ENCODE measurements around the gene IGFBP1.
A peak's percentile ranks its signal among the peaks of the same experiment; 100 is the strongest.

IGFBP1 gene

DNA sequence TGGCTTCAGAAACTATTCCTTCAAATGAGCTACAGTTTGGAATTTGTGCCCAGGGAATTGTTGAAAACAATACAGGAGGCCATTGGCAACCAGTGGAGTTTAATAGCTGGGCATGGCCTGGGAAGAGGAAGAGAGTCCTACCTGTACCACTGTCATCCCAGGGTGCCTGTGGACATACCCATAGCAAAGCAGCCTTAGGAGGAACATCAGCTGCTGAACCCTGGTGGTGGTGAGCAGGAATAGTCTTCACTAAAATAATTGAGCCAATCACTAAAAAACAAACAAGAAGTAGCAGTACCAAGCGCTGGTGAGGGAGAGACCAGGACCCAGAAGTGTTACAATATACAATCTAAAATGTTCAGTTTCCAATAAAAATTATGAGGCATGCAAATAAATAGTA is 14.5 kb downstream of the IGFBP1 start:
- no peak for DNase-seq (ENCODE audit: low read depth)

DNA sequence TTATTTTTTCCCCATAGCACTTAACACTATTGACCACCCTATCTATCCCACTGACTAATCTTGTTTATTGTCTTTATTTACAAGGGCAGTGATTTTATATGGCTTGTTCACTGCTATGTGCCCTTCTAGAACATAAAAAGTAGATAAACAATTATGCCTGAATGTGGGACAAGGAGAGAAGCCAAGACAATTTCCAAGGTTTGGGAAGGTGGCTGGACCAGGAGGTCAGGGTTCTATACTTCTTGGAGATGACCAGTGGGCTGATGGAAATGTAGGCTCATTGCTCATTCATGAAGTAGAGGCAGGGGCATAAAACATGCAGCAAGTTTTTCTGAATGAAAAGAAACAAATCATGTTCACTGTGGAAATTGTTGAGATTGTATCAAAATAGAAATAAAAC is 21.3 kb downstream of the IGFBP1 start:
- no peak for DNase-seq (ENCODE audit: low read depth)

- DNase-seq (ENCODE audit: low read depth): no peak
Measured at GRCh38 chr7:45910855-45911254, 22.6 kb downstream of the IGFBP1 start.

GRCh38 chr7:45911311-45911710 is 23.0 kb downstream of the IGFBP1 start:
- DNase-seq (ENCODE audit: low read depth): no peak

DNA sequence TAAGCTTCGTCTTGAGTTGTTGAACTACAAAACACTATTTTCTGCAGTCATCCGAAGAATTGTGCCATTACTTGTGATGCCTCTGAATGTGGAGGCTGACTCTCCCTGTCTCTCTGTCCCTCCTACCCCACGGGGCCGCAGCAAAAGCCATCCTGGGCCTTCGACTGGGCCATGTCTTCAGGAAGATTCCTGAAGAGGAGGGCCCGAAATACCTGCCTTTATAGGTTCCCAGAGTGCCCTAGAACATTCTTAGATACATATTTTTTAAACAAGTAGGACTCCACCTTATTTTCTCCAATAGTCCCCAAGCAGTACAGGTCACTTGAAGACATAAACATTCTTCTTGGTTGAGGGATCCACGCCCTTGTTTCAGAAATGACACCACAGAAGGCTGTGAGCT is 24.7 kb downstream of the IGFBP1 start:
- no peak for DNase-seq (ENCODE audit: low read depth)

GRCh38 chr7:45914911-45915310 is 26.6 kb downstream of the IGFBP1 start:
- no peak for DNase-seq (ENCODE audit: low read depth)

- no peak for DNase-seq (ENCODE audit: low read depth)
Measured at GRCh38 chr7:45915606-45916005, 27.3 kb downstream of the IGFBP1 start.

DNA sequence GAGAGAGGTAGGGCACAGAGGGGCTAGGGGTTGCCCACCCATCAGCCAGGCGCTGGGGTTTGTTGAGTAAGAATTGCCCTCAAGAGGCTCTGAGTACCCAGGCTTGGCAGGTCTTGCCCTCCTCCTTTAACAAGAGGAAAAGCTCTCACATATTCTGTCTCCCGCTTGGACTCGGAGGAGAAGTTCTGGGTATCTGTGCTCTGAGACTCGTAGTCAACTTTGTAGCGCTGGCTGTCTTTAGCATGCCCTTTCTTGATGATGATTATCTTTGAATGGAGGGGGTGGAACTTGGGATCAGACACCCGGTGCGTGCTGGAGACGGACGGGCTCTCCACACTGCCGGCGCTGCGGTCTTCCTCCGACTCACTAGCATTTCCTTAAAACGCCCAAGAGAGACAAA is 28.8 kb downstream of the IGFBP1 start:
- DNase-seq (ENCODE audit: low read depth): no peak

DNA sequence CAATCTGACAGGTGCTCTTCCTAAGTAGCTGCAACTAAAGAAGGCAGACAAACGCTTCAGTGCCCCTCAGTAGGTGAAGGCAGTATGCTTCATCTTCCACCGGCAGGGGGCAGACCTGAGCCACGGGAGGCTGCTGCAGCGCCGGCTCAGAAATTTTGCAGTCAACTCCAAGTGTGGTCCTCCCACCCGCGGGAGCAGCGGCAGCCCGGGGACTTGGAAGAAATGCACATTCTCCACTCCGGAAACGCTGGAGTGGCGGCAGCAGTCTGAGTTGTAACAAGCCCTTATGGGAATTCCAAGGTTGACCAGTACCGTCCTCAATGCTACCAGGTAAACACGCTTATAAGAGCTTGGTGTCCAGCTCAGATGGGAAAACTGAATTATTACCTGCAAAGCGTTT is 29.4 kb downstream of the IGFBP1 start:
- peak; percentile 49 for DNase-seq (ENCODE audit: low read depth)

DNA sequence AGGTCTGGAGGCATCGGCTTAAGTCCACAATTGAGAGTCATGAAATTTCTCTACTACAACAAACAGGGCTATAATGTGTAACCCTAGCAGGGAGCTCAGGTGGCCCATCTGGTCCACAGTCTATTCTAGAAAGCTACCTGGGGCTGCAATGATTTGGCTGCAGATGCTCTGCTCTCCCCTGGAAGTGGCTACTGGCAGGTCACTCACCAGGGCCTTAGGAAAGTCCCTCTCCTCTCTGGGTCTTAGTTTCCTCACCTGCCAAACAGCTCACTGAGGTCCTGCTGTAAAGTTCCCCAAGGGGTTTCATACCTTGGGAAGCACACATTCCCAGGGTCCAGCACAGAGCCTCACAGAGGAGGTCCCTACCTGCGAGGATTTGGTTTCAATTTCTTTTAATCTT is 30.3 kb downstream of the IGFBP1 start:
- DNase-seq (ENCODE audit: low read depth): no peak

DNA sequence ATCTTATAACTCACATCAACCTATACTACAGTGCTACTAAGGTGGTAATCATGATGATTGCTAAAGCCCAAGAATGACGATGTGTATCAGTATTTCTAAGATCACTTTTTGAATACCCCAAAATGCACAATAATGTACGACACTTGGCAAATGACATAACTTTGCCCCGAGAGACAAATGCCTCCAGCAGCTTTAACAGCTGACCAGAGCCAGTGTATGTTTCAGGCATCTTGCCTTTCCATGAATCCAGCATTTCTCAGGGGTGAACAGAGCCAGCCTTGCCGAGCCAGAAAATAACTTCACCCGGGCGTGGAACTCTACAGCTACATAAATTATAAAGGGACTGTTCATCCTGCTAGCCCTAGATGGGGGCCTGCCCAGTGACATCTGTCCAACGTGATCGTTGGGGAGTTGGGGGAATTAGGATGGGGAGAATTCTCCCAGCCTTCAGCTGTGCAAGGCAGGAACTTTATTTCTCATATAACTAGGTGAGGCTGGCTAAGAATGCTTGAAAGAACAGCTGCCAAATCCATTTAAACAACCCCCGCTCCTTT is 31.0 kb downstream of the IGFBP1 start:
- no peak for DNase-seq (ENCODE audit: low read depth)

GRCh38 chr7:45919993-45920459 is 31.7 kb downstream of the IGFBP1 start:
- DNase-seq (ENCODE audit: low read depth): no peak

DNA sequence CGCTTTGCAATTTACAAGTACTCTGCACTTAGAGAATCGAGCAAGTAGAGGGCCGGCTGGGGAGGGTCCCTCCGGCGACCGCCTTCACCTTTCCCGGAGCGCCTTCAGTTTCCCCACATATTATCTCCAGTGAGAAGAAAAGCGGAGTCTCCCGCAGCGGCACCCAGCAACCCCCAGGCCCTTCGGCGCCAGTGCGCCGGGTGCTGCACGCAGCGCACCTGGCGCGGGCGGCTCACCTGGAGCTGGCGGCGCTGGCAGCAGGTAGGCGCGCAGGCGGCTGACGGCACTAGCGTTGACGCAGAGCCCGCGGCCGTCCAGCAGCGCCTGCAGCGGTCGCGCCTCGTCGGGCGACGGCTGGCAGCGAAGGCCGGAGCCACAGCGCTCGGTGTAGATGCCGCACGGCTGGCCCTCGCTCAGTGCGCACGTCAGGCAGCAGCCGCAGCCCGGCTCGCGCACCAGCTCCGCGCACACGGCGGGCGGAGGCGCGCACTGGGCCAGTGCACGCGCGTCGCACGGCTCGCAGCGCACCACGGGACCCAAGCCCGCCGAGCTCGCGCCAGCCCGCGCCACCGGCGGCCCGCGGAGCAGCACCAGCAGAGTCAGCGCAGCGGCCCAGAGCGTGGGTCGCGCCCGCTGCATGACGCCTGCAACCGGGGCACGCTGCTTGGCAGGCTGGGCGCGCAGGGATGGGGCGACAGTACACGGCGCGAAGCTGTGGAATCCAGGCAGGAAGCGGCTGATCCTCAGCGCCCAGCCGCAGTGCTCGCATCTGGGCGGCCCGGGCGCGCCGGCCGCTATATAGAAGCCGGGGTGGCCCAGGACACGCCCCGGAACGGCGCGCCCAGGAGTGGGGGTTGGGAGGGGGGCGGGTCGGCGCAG is 32.5 kb downstream of the IGFBP1 start, which contains the start of gene IGFBP3:
TSS of gene IGFBP3 (minus strand) at position 771 of the 879 bp plus-strand sequence. CDS start at position 639, 132 bp downstream.
- DNase-seq (ENCODE audit: low read depth): no peak

DNA sequence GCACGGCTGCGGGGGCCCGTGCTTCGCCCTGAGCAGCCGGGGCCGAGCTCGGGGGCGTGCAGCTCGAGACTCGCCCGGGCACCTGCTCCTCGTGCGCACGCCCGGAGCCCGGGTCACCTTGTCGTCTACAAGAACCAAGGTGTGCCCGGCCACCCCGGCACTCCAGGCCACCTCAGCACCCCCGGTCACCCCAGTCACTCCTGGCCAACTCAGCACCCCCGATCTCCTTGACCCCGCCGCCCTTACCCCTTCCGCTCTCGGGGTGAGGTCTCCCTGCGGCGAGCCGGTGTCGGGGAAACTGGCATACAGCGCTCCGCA is 33.1 kb downstream of the IGFBP1 start:
- DNase-seq (ENCODE audit: low read depth): no peak

- no peak for DNase-seq (ENCODE audit: low read depth)
Measured at GRCh38 chr7:45921699-45922519, 33.6 kb downstream of the IGFBP1 start.

GRCh38 chr7:45922810-45923209 is 34.5 kb downstream of the IGFBP1 start:
- DNase-seq (ENCODE audit: low read depth): no peak

GRCh38 chr7:45923290-45923689 is 35.0 kb downstream of the IGFBP1 start:
- DNase-seq (ENCODE audit: low read depth): no peak

GRCh38 chr7:45923818-45924217 is 35.5 kb downstream of the IGFBP1 start:
- DNase-seq (ENCODE audit: low read depth): no peak

GRCh38 chr7:45924283-45924682 is 36.0 kb downstream of the IGFBP1 start:
- no peak for DNase-seq (ENCODE audit: low read depth)

DNA sequence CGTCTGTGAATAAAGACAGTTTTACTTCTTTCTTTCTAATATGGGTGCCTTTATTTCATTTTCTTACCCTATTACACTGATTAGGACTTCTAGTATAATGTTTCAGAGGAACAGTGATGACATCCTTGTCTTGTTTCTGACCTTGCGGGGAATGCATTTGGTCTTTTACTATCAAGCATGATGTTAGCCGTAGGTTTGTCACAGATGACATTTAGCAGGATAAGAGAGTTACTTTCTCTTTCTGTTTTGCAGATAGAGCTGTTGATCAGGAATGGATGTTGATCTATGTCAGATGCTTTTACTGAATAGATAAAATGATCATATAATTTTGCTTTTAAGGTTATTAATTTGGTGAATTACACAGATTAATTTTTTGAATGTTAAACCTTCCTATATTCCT is 39.4 kb downstream of the IGFBP1 start:
- DNase-seq (ENCODE audit: low read depth): no peak

DNA sequence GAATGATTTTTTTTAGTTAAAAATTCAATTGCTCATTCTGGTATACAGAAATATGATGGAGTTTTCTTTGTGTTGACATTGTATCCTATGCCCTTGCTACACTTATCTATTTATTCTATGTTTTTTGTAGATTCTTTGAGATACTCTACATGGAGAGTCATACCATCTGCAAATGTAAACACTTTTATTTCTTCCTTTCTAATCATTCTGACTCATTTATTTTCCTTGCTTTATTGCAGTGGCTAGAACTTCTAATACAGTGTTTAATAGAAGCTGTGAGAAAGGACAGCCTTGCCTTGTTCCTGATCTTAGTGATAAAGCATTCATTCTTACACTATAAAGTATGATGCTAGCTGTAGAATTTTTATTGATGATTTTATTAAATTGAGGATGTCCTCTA is 42.7 kb downstream of the IGFBP1 start:
- no peak for DNase-seq (ENCODE audit: low read depth)

GRCh38 chr7:45937301-45937700 is 49.0 kb downstream of the IGFBP1 start:
- DNase-seq (ENCODE audit: low read depth): no peak

DNA sequence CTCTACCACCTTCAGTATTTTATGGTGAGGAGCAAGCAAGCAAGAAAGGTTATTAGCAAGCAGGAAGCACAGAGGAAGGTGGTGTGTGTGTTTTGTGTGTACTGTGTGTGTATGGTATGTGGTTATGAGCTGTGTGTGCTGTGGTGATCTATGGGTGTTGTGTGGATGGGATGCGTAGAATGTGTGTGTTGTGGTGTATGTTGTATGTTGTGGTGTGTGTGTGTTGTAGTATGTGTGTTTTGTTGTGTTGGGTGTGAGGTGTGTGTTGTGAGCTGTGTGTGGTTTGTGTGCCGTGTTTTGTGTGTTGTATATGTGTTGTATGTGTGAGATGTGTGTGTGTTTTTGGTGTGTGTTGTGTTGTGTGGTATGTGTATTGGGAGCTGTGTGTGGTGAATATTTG is 49.6 kb downstream of the IGFBP1 start:
- DNase-seq (ENCODE audit: low read depth): no peak
